Right atrium auricular region (tissue), 2 donors: Measurements from ENCODE around the gene NOP14. TPM values are rescaled to one million over a fixed set of nuclear protein-coding genes. Genes with fewer than 3 reads are reported as not detected.

Experiments
- DNase-seq: peaks from one replicate; pipeline ENCODE4 v3.0.0-alpha.2; 2019; ENCODE audit warnings: low spot score
- H3K27ac ChIP-seq, 2 donors: fragments of 200-600 bp; sonication (generic); 1 replicate in 1 of 2; 2 replicates in 1 of 2; pipeline ENCODE4 v1.5.1; 2016 to 2019
- H3K27me3 ChIP-seq, 2 donors: fragments of 200-600 bp; sonication (generic); one replicate each; pipeline versions ENCODE4 v1.5.1 to v1.6.0; 2017 to 2019
- H3K36me3 ChIP-seq: fragments of 200-600 bp; sonication (generic); one replicate; pipeline ENCODE4 v1.5.1; 2016
- H3K4me1 ChIP-seq, 2 donors: fragments of 200-600 bp; sonication (generic); one replicate each; pipeline versions ENCODE4 v1.5.1 to v1.6.0; 2017 to 2019
- H3K4me3 ChIP-seq, 2 donors: fragments of 200-600 bp; sonication (generic); 1 replicate in 1 of 2; 2 replicates in 1 of 2; pipeline ENCODE4 v1.5.1; 2017 to 2019; ENCODE audit warnings: mild to moderate bottlenecking in 1 of 2, moderate library complexity in 1 of 2
- H3K9me3 ChIP-seq, 2 donors: fragments of 200-600 bp; sonication (generic); one replicate each; pipeline ENCODE4 v1.5.1; 2019
- total RNA-seq, 2 donors: library from RNA; depleted of rRNA; stranded (reverse); fragments of >200 nt; gene quantifications; one replicate each; pipeline ENCODE4 v1.1.0, GENCODE V29; 2016
- TF ChIP-seq, protein P1 (sequence below), 2 donors: fragments of 200-600 bp; sonication (generic); IDR thresholded peaks; one replicate each; pipeline ENCODE4 v1.5.1; 2019; ENCODE audit warnings: antibody characterized with exemption in 2 of 2

The NOP14 gene
- total RNA-seq, 2 donors from 2014 or later: 12.2 to 14.2 TPM

DNA sequence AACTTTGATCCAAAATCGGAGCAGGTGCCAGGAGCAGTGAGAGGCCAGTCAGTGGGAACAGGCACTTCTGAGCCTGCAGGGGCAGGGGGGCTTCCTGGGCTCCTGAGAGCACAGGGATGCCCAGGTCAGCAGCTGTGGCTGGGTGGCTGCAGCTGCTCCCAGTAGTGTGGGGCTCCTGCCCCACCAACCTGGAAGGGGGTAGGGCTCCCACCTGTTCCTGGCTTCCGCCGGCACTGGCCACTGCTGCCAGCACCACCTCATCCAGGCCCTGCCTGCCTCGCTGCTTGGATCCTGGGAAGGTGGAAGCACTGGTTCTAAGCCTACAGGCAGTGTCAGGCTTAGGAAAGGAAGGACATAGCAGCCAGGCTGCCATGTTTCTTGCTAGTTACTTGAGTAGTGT lies 18.8 kb upstream of the NOP14 start:
- Histone ChIP-seq H3K36me3 (no peaks in the 10 kb centered on the region), H3K9me3 (peaks cover 0 to 4% of the 10 kb centered on the region in 2 donors), H3K4me3 (no peak overlapping the region), H3K27ac (no peak overlapping the region), H3K4me1 (no peaks in the 10 kb centered on the region), H3K27me3 (no peaks in the 10 kb centered on the region)
- TF ChIP-seq, protein P1, sequence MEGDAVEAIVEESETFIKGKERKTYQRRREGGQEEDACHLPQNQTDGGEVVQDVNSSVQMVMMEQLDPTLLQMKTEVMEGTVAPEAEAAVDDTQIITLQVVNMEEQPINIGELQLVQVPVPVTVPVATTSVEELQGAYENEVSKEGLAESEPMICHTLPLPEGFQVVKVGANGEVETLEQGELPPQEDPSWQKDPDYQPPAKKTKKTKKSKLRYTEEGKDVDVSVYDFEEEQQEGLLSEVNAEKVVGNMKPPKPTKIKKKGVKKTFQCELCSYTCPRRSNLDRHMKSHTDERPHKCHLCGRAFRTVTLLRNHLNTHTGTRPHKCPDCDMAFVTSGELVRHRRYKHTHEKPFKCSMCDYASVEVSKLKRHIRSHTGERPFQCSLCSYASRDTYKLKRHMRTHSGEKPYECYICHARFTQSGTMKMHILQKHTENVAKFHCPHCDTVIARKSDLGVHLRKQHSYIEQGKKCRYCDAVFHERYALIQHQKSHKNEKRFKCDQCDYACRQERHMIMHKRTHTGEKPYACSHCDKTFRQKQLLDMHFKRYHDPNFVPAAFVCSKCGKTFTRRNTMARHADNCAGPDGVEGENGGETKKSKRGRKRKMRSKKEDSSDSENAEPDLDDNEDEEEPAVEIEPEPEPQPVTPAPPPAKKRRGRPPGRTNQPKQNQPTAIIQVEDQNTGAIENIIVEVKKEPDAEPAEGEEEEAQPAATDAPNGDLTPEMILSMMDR (IDR thresholded peaks at IDR 0.05): no peak
- DNase-seq: no peak

DNA sequence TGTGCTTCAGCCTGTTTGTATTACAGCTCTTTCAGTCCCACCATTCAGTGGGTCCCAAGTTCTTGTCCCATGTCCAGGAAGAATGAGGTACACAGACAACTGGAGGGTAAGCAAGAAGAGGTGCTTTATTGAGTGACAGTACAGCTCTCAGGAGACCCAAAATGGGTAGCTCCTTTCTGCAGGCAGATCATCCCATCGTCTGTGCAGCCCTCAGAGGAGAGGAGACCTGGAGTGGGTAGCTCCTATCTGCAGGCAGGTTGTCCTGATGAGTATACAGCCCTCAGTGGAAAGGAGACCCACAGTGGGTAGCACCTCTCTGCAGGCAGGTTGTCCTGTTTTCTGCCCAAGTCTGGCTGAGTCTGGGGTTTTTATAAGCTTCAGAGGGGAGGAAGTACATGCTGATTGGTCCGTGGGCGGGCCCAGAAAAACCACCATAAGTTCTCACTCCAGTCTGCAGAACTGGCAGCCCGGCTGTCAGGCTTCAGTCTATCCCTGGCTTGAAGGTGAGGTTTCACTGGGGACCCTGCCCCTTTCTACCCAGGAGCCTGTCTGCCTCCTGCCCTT lies 18.1 kb upstream of the NOP14 start:
- TF ChIP-seq, protein P1 (IDR thresholded peaks at IDR 0.05): no peak
- no peaks in the 10 kb centered on the region for H3K36me3 ChIP-seq
- DNase-seq: no peak
- H3K9me3 ChIP-seq: peaks cover 0 to 4% of the 10 kb centered on the region in 2 donors
- no peaks in the 10 kb centered on the region for H3K4me1 ChIP-seq
- H3K27ac ChIP-seq: no peak overlapping the region
- no peak overlapping the region for H3K4me3 ChIP-seq
- no peaks in the 10 kb centered on the region for H3K27me3 ChIP-seq

DNA sequence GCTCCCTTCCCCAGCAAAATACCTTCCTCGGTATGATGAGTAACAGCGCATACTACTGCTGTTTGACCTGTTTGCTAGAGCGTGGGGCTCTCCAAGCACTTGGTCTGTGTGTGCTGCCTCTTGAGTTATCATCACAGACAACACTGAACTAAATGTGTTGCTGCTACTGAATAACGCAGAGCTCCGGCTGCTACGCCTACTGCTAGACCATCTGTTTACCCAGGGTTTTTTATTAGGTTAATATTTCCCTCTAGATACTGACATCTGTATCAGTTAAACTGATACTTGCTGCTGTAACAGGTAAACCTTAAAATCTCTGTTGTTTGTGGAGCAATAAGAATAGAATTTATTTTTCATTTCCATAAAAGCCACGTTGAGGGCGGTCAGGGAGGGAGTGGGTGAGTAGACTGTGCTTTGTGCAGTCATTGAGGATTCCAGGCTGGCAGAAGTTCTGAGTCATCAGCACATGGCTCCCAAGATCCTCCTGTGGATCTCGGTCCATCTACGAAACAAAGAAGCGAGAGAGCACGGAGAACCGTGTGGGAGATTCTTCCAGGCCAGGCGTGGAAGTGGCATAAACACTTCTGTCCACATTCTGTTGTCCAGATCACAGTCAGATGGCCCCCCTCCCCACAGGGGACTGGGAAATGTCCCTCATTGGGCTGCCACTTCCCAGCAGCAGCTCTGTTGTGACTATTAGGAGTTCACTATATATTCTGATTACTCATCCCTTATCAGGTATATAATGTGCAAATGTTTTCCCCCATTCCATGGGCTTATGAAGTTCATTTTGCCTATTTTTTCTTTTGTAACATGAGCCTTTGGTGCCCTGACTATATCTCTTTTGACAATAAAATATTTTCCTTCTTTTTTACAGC lies 14.2 kb upstream of the NOP14 start:
- Histone ChIP-seq H3K4me1 (no peaks in the 10 kb centered on the region), H3K27me3 (no peaks in the 10 kb centered on the region), H3K36me3 (no peaks in the 10 kb centered on the region), H3K27ac (no peak overlapping the region), H3K4me3 (no peak overlapping the region), H3K9me3 (peaks cover 0 to 4% of the 10 kb centered on the region in 2 donors)
- TF ChIP-seq, protein P1 (IDR thresholded peaks at IDR 0.05): no peak
- no peak for DNase-seq

GRCh38 chr4:2971275-2971674 lies 8.1 kb upstream of the NOP14 start:
- Histone ChIP-seq H3K27me3 (no peaks in the 10 kb centered on the region), H3K27ac (no peak overlapping the region), H3K9me3 (no peaks in the 10 kb centered on the region), H3K36me3 (no peaks in the 10 kb centered on the region), H3K4me1 (no peaks in the 10 kb centered on the region), H3K4me3 (no peak overlapping the region)
- TF ChIP-seq, protein P1 (IDR thresholded peaks at IDR 0.05): no peak
- no peak for DNase-seq

GRCh38 chr4:2968381-2968780 lies 5.2 kb upstream of the NOP14 start:
- Histone ChIP-seq H3K4me1 (peaks cover 0 to 14% of the 10 kb centered on the region in 2 donors), H3K36me3 (no peaks in the 10 kb centered on the region), H3K27me3 (no peaks in the 10 kb centered on the region), H3K9me3 (no peaks in the 10 kb centered on the region), H3K27ac (no peak overlapping the region), H3K4me3 (no peak overlapping the region)
- TF ChIP-seq, protein P1 (IDR thresholded peaks at IDR 0.05): no peak
- no peak for DNase-seq
